H1 (cell line): Measurements from ENCODE around the gene PGM2L1. TPM values are rescaled to one million over a fixed set of nuclear protein-coding genes. Genes with fewer than 3 reads are reported as not detected.

Source experiments
- CTCF ChIA-PET: fragments of 300-600 bp; sonication (Branson Sonifier 250); formaldehyde crosslinking; loops from one replicate; lab custom pipeline; 2021; ENCODE audit not compliant: partially characterized antibody; lab: Charles Lee
- POLR2A ChIA-PET: fragments of 300-600 bp; sonication (Branson Sonifier 250); formaldehyde crosslinking; loops from one replicate; lab custom pipeline; 2021; ENCODE audit warnings: inconsistent platforms; ENCODE audit not compliant: partially characterized antibody; lab: Charles Lee
- DNase-seq, 2 experiments: peaks; one replicate each; pipeline versions ENCODE4 v3.0.0 to v3.0.0-alpha.2; 2010 to 2022; ENCODE audit warnings: low spot score in 2 of 2, low read depth in 1 of 2, mixed read lengths in 1 of 2
- FAIRE-seq: peaks from 2 replicates; lab custom pipeline; 2011; peaks lifted over from hg19 to GRCh38; lab: Jason Lieb, UNC
- H2AFZ ChIP-seq: 2 replicates; pipeline ENCODE4 v1.8.1; 2012; ENCODE audit warnings: low read length, inconsistent platforms
- H2AK5ac ChIP-seq: 2 replicates; pipeline ENCODE4 v1.6.1; 2013; ENCODE audit warnings: low read depth, low read length
- H2BK120ac ChIP-seq: replicated peaks from 2 replicates; pipeline ENCODE3; 2013; ENCODE audit warnings: low read depth, low read length, inconsistent platforms
- H2BK12ac ChIP-seq: 2 replicates; pipeline ENCODE4 v1.6.1; 2013; ENCODE audit warnings: low read depth, low read length
- H2BK15ac ChIP-seq: 2 replicates; pipeline ENCODE4 v1.6.1; 2013; ENCODE audit warnings: low read length
- H2BK20ac ChIP-seq: 2 replicates; pipeline ENCODE4 v1.6.1; 2013; ENCODE audit warnings: low read length
- H2BK5ac ChIP-seq: 2 replicates; pipeline ENCODE4 v1.6.1; 2013; ENCODE audit warnings: low read depth, low read length
- H3K14ac ChIP-seq: 2 replicates; pipeline ENCODE4 v1.6.1; 2013; ENCODE audit warnings: inconsistent platforms; ENCODE audit not compliant: insufficient read length
- H3K18ac ChIP-seq: 2 replicates; pipeline ENCODE4 v1.6.1; 2013; ENCODE audit warnings: low read length; ENCODE audit errors: extremely low read depth
- H3K23ac ChIP-seq: 2 replicates; pipeline ENCODE4 v1.6.1; 2013; ENCODE audit warnings: inconsistent platforms; ENCODE audit not compliant: insufficient read length
- H3K23me2 ChIP-seq: 2 replicates; pipeline ENCODE4 v1.6.1; 2013; ENCODE audit warnings: low read depth, low read length
- H3K27ac ChIP-seq: 2 replicates; pipeline ENCODE4 v1.6.1; 2011; ENCODE audit warnings: low read depth, low read length, inconsistent platforms
- H3K27me3 ChIP-seq, 4 experiments: replicated peaks in 1 of 4; 1 replicate in 1 of 4; 2 replicates in 3 of 4; pipeline versions ENCODE4 v1.6.1 to v1.8.1; 2011 to 2013; ENCODE audit warnings: low read length in 3 of 4, mild to moderate bottlenecking in 3 of 4, inconsistent platforms in 2 of 4, mixed read lengths in 2 of 4, moderate library complexity in 1 of 4; ENCODE audit not compliant: control insufficient read depth in 3 of 4, insufficient read depth in 3 of 4; ENCODE audit errors: extremely low read depth in 1 of 4
- H3K36me3 ChIP-seq, 4 experiments: 2 replicates each; pipeline versions ENCODE4 v1.6.1 to v1.8.1; 2011 to 2013; ENCODE audit warnings: mild to moderate bottlenecking in 4 of 4, low read length in 3 of 4, moderate library complexity in 2 of 4, control low read depth in 1 of 4, inconsistent platforms in 1 of 4; ENCODE audit not compliant: insufficient read depth in 4 of 4, control insufficient read depth in 2 of 4
- H3K4ac ChIP-seq: replicated peaks from 2 replicates; pipeline ENCODE3; 2013; ENCODE audit warnings: low read length, low read depth, mixed read lengths, inconsistent platforms; ENCODE audit not compliant: insufficient read length
- H3K4me1 ChIP-seq, 4 experiments: replicated peaks in 1 of 4; 1 replicate in 1 of 4; 2 replicates in 3 of 4; pipeline versions ENCODE4 v1.6.1 to v1.8.1; 2011 to 2013; ENCODE audit warnings: low read length in 3 of 4, inconsistent platforms in 2 of 4, mixed read lengths in 1 of 4; ENCODE audit not compliant: insufficient read depth in 4 of 4, control insufficient read depth in 3 of 4
- H3K4me2 ChIP-seq, 2 experiments: 2 replicates each; pipeline versions ENCODE4 v1.6.1 to v1.8.1; 2011 to 2013; ENCODE audit warnings: low read depth in 2 of 2, low read length in 2 of 2, control low read depth in 1 of 2, inconsistent platforms in 1 of 2, mild to moderate bottlenecking in 1 of 2; ENCODE audit not compliant: insufficient read depth in 1 of 2
- H3K4me3 ChIP-seq, 4 experiments: fragments of 200-600, 300-600 bp in 1 of 4; sonication (generic), shearing (Covaris generic), sonication (Bioruptor Twin) in 1 of 4; 2 replicates each; pipeline versions ENCODE4 v1.5.1 to v1.8.1; 2011 to 2016; ENCODE audit warnings: low read length in 4 of 4, low read depth in 3 of 4, control low read depth in 2 of 4, inconsistent platforms in 2 of 4, mild to moderate bottlenecking in 2 of 4, mixed read lengths in 1 of 4, moderate library complexity in 1 of 4; ENCODE audit not compliant: insufficient read depth in 2 of 4; ENCODE audit errors: extremely low read depth in 1 of 4
- H3K56ac ChIP-seq: replicated peaks from 2 replicates; pipeline ENCODE3; 2013; ENCODE audit warnings: low read depth, mild to moderate bottlenecking, mixed read lengths, low read length, inconsistent platforms; ENCODE audit not compliant: insufficient read length
- H3K79me1 ChIP-seq: 2 replicates; pipeline ENCODE4 v1.6.1; 2013; ENCODE audit warnings: low read depth, low read length, control low read depth
- H3K79me2 ChIP-seq, 2 experiments: 2 replicates each; pipeline versions ENCODE4 v1.6.1 to v1.8.1; 2012 to 2013; ENCODE audit warnings: low read length in 2 of 2, mild to moderate bottlenecking in 2 of 2, inconsistent platforms in 1 of 2; ENCODE audit not compliant: insufficient read depth in 2 of 2, control insufficient read depth in 1 of 2
- H3K9ac ChIP-seq, 4 experiments: replicated peaks in 1 of 4; 1 replicate in 1 of 4; 2 replicates in 3 of 4; pipeline versions ENCODE4 v1.6.1 to v1.8.1; 2011 to 2013; ENCODE audit warnings: low read depth in 3 of 4, low read length in 3 of 4, control low read depth in 2 of 4, mild to moderate bottlenecking in 2 of 4, moderate library complexity in 2 of 4, inconsistent platforms in 1 of 4; ENCODE audit errors: extremely low read depth in 1 of 4
- H3K9me3 ChIP-seq, 2 experiments: 2 replicates each; pipeline versions ENCODE4 v1.6.1 to v1.8.1; 2012 to 2013; ENCODE audit warnings: mild to moderate bottlenecking in 2 of 2, moderate library complexity in 2 of 2, control low read depth in 1 of 2, inconsistent platforms in 1 of 2, low read depth in 1 of 2, low read length in 1 of 2, mixed read lengths in 1 of 2; ENCODE audit not compliant: insufficient read depth in 2 of 2
- H4K20me1 ChIP-seq, 2 experiments: replicated peaks in 1 of 2; 2 replicates each; pipeline versions ENCODE3 to v1.8.1; 2011 to 2013; ENCODE audit warnings: inconsistent platforms in 2 of 2, low read length in 2 of 2, mild to moderate bottlenecking in 1 of 2; ENCODE audit not compliant: insufficient read depth in 2 of 2, control insufficient read depth in 1 of 2
- H4K5ac ChIP-seq: 2 replicates; pipeline ENCODE4 v1.6.1; 2013; ENCODE audit warnings: low read length, low read depth, mixed read lengths, inconsistent platforms; ENCODE audit not compliant: insufficient read length
- H4K8ac ChIP-seq: 2 replicates; pipeline ENCODE4 v1.8.0; 2013; ENCODE audit warnings: mild to moderate bottlenecking, moderate library complexity, low read length, inconsistent platforms; ENCODE audit not compliant: insufficient read depth; ENCODE audit errors: extremely low read depth
- H4K91ac ChIP-seq: replicated peaks from 2 replicates; pipeline ENCODE3; 2013; ENCODE audit warnings: low read length, mixed read lengths, inconsistent platforms; ENCODE audit not compliant: insufficient read length
- CBX5 ChIP-seq: fragments of 300-800, 300-1000 bp; sonication (generic); IDR thresholded peaks from 2 replicates; pipeline ENCODE4 v1.7.1; 2016; ENCODE audit warnings: antibody characterized with exemption, low read length, low read depth
- CREB1 ChIP-seq: IDR thresholded peaks from 2 replicates; pipeline ENCODE4 v1.6.1; 2012; ENCODE audit warnings: inconsistent platforms
- GTF2F1 ChIP-seq: IDR thresholded peaks from 2 replicates; pipeline ENCODE4 v1.6.1; 2012; ENCODE audit warnings: low read depth, low read length, improper control_type of control experiment, borderline replicate concordance
- HDAC6 ChIP-seq: IDR thresholded peaks from one replicate; pipeline ENCODE4 v1.7.1; 2012; ENCODE audit warnings: low read depth, mild to moderate bottlenecking, inconsistent platforms, low read length, moderate library complexity
- POLR2A ChIP-seq, 2 experiments: IDR thresholded peaks; 1 replicate in 1 of 2; 2 replicates in 1 of 2; pipeline ENCODE4 v1.6.1; 2011; ENCODE audit warnings: low read depth in 2 of 2, low read length in 2 of 2, mild to moderate bottlenecking in 2 of 2; ENCODE audit errors: control extremely low read depth in 1 of 2
- POU5F1 ChIP-seq: IDR thresholded peaks from 2 replicates; pipeline ENCODE4 v1.6.1; 2011; ENCODE audit warnings: low read depth, mild to moderate bottlenecking, low read length, moderate library complexity
- SUZ12 ChIP-seq: fragments of 200-600 bp; sonication (generic); IDR thresholded peaks from 2 replicates; pipeline ENCODE4 v1.6.1; 2012; ENCODE audit warnings: mild to moderate bottlenecking, inconsistent platforms, low read length, moderate library complexity, mixed read lengths
- TCF12 ChIP-seq: IDR thresholded peaks from 2 replicates; pipeline ENCODE4 v1.6.1; 2011; ENCODE audit warnings: low read depth, mild to moderate bottlenecking, low read length
- TEAD4 ChIP-seq: IDR thresholded peaks from 2 replicates; pipeline ENCODE4 v1.6.1; 2012; ENCODE audit warnings: low read depth, low read length, inconsistent platforms, mixed read lengths
- ZNF274 ChIP-seq: IDR thresholded peaks from 2 replicates; pipeline ENCODE4 v1.7.0; 2012; ENCODE audit warnings: low read length, borderline replicate concordance; ENCODE audit errors: extremely low read depth
- WGBS, 2 experiments: shearing (Covaris generic) in 1 of 2; methylation state at CpG; one replicate each; pipeline versions ENCODE4 v1.1.6 to v1.1.7; 2013 to 2015; ENCODE audit warnings: low lambda C conversion rate in 2 of 2, mixed read lengths in 2 of 2, inconsistent platforms in 1 of 2, low coverage in 1 of 2, missing lambda C conversion rate in 1 of 2; ENCODE audit not compliant: insufficient replicate concordance in 2 of 2, insufficient coverage in 1 of 2, insufficient read length in 1 of 2; ENCODE audit errors: extremely low coverage in 1 of 2, missing lambda C conversion rate in 1 of 2; 5-methylcytosine and 5-hydroxymethylcytosine counted together
- polyA plus RNA-seq, 7 experiments: library from polyadenylated mRNA; depleted of rRNA in 3 of 7; stranded (reverse) in 5 of 7; unstranded in 2 of 7; fragments of >200 nt in 5 of 7; fragments of 200-250 nt in 2 of 7; gene quantifications; 1 replicate in 5 of 7; 2 replicates in 1 of 7; 4 replicates in 1 of 7; pipeline versions ENCODE4 v1.2.1 to v1.2.3, GENCODE V29; 2011 to 2013; ENCODE audit warnings: missing spikeins in 2 of 7, mixed read lengths in 2 of 7
- total RNA-seq: library from RNA; stranded (reverse); fragmentation: NEBNext Ultra II Directional; extraction: Animal tissue kit (Norgen Biotek cat#: 25700); gene quantifications from 2 replicates; pipeline ENCODE4 v1.2.1, GENCODE V29; 2021

The PGM2L1 gene
- total and polyA plus RNA-seq, 2 of the 8 experiments (the other 6 are each of a cell fraction or from before 2014, with no cell fraction given), result 5.0 to 42.7 TPM

DNA sequence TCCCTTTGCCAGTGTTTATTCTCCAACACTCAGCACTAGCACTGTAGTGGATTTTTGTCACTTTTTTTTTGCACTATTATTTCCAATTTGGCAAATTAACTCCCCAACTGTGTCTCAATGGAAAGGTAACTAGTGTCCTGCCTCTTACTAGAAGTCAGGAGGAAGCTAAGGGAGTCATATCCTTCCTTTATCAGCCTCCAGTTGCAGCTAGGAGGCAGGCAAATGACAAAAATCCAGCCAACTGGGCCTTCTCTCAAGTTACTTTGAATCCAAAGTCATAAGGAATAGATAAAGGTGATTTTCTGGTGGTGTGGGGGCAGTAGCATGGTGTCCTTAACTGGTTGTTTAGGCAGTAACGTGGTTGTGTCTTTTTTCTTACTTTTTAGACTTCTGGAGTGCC, 71.2 kb downstream of the PGM2L1 start:
- no peak overlapping the region for H2AFZ ChIP-seq
- DNase-seq (no peak), FAIRE-seq (no peak)
- H3K4me3 ChIP-seq, result no peak overlapping the region
- H4K20me1 ChIP-seq, result no peaks in the 10 kb centered on the region
- H2BK5ac ChIP-seq, result no peak overlapping the region
- POLR2A ChIA-PET, result no interaction called here
- no peak overlapping the region for H3K18ac ChIP-seq
- H2BK15ac ChIP-seq, result no peak overlapping the region
- no peak overlapping the region for H3K4me2 ChIP-seq
- no peak overlapping the region for H2BK20ac ChIP-seq
- H3K9ac ChIP-seq, result no peak overlapping the region
- no peak overlapping the region for H3K27ac ChIP-seq
- CTCF ChIA-PET, result interaction anchor here (0.7 to 1.8 kb wide), 4 partner anchors 22 to 72 kb away, joined by 3 to 9 read pairs (median 4); no protein-coding TSS in a partner anchor
- no peaks in the 10 kb centered on the region; a peak in 1 of 8 replicates for H3K36me3 ChIP-seq
- H4K5ac ChIP-seq, result no peak overlapping the region
- no peak for TF ChIP-seq CREB1
- TF ChIP-seq HDAC6, result no peak
- no peak for TF ChIP-seq ZNF274
- TF ChIP-seq SUZ12, result no peak
- no peak for TF ChIP-seq GTF2F1
- TF ChIP-seq POU5F1, result no peak
- no peak for TF ChIP-seq TEAD4
- TF ChIP-seq TCF12, result no peak
- no peak for TF ChIP-seq POLR2A (IDR thresholded peaks at IDR 0.05; ENCODE audit: control extremely low read depth in 1 of 2, low read depth in 2 of 2, low read length in 2 of 2)
- TF ChIP-seq CBX5, result no peak
- H4K8ac ChIP-seq, result no peak overlapping the region
- no peaks in the 10 kb centered on the region for H3K4me1 ChIP-seq
- 94% methylated on average over 1 of the region's 1 CpG; no CpG with 5 or more reads in 1 of the 2 experiments for WGBS, 2 experiments
- no peaks in the 10 kb centered on the region for H3K79me1 ChIP-seq
- no peak overlapping the region for H3K23ac ChIP-seq
- H2BK12ac ChIP-seq, result no peak overlapping the region
- no peak overlapping the region for H3K56ac ChIP-seq
- no peaks in the 10 kb centered on the region for H3K27me3 ChIP-seq
- H2BK120ac ChIP-seq, result no peak overlapping the region
- H3K9me3 ChIP-seq, result peaks cover 0 to 7% of the 10 kb centered on the region in 2 experiments; a peak in 1 of 4 replicates
- H3K14ac ChIP-seq, result no peak overlapping the region
- no peak overlapping the region for H3K4ac ChIP-seq
- H3K23me2 ChIP-seq, result no peaks in the 10 kb centered on the region
- H2AK5ac ChIP-seq, result no peak overlapping the region
- no peaks in the 10 kb centered on the region for H3K79me2 ChIP-seq
- H4K91ac ChIP-seq, result no peak overlapping the region
